GM12878 (cell line): Measurements from ENCODE around the gene F10. TPM values are rescaled to one million over a fixed set of nuclear protein-coding genes. Genes with fewer than 3 reads are reported as not detected.

Experiments
- ATAC-seq: fragments of 200-7000 bp; cut with Tn5 transposase; 3 replicates; pipeline ENCODE4 v1.9.1; 2020; ENCODE audit warnings: mild to moderate bottlenecking, moderate library complexity
- BruUV-seq: library from RNA; stranded (reverse); fragments of 400-500 nt; replicated peaks from 2 replicates; lab custom pipeline; 2021; lab: Mats Ljungman, UMichigan
- CTCF ChIA-PET: fragments of 300-600 bp; sonication (Branson Sonifier 250); formaldehyde crosslinking; extraction: SDS; loops from one replicate; lab custom pipeline; 2021; ENCODE audit warnings: inconsistent platforms; lab: Yijun Ruan, JAX
- POLR2A ChIA-PET: fragments of 350-600 bp; formaldehyde crosslinking; extraction: SDS; loops from one replicate; lab custom pipeline; 2021; ENCODE audit warnings: inconsistent platforms; lab: Charles Lee
- RAD21 ChIA-PET: fragments of 300-600 bp; sonication (Branson Sonifier 250); formaldehyde crosslinking; loops from one replicate; lab custom pipeline; 2023; ENCODE audit warnings: antibody characterized with exemption; ENCODE audit not compliant: unreplicated experiment; lab: Charles Lee
- SMC1A ChIA-PET: fragments of 300-600 bp; sonication (Branson Sonifier 250); formaldehyde crosslinking; loops from one replicate; lab custom pipeline; 2023; ENCODE audit not compliant: unreplicated experiment, uncharacterized antibody; lab: Charles Lee
- DNase-seq: peaks from one replicate; pipeline ENCODE4 v3.0.0-alpha.2; 2011; ENCODE audit warnings: low read depth, low spot score
- FAIRE-seq: peaks from 3 replicates; lab custom pipeline; 2011; peaks lifted over from hg19 to GRCh38; lab: Jason Lieb, UNC
- H2AFZ ChIP-seq: 2 replicates; pipeline ENCODE4 v1.6.0; 2011; ENCODE audit warnings: low read depth, low read length, control low read depth; ENCODE audit not compliant: control insufficient read depth
- H3K27ac ChIP-seq: 2 replicates; pipeline ENCODE4 v1.5.1; 2011; ENCODE audit warnings: control low read depth; ENCODE audit not compliant: control insufficient read depth, insufficient read depth
- H3K27me3 ChIP-seq, 2 experiments: replicated peaks in 1 of 2; 2 replicates each; pipeline versions ENCODE4 v1.6.0 to v1.6.1; 2011; ENCODE audit warnings: low read length in 1 of 2; ENCODE audit not compliant: control insufficient read depth in 2 of 2, insufficient read depth in 2 of 2
- H3K36me3 ChIP-seq, 2 experiments: 2 replicates each; pipeline ENCODE4 v1.5.1; 2011; ENCODE audit warnings: low read length in 1 of 2; ENCODE audit not compliant: control insufficient read depth in 2 of 2, insufficient read depth in 2 of 2
- H3K4me1 ChIP-seq: 2 replicates; pipeline ENCODE4 v1.6.1; 2011; ENCODE audit warnings: mild to moderate bottlenecking, low read length, moderate library complexity, mixed read lengths; ENCODE audit not compliant: control insufficient read depth, insufficient read depth
- H3K4me2 ChIP-seq: 2 replicates; pipeline ENCODE4 v1.6.0; 2011; ENCODE audit warnings: control low read depth; ENCODE audit not compliant: control insufficient read depth, insufficient read depth
- H3K4me3 ChIP-seq: fragments of 200-600 bp; sonication (generic); 2 replicates; pipeline ENCODE4 v1.5.1; 2016
- H3K79me2 ChIP-seq: 2 replicates; pipeline ENCODE4 v1.6.0; 2011; ENCODE audit warnings: low read length; ENCODE audit not compliant: control insufficient read depth, insufficient read depth
- H3K9ac ChIP-seq: 2 replicates; pipeline ENCODE4 v1.8.0; 2011; ENCODE audit warnings: low read length, control low read depth, mixed read lengths; ENCODE audit not compliant: control insufficient read depth, insufficient read depth
- H3K9me3 ChIP-seq: replicated peaks from 3 replicates; pipeline ENCODE4 v1.5.1; 2011; ENCODE audit warnings: mild to moderate bottlenecking, low read length; ENCODE audit not compliant: control insufficient read depth, insufficient read depth
- H4K20me1 ChIP-seq: 2 replicates; pipeline ENCODE4 v1.6.0; 2011; ENCODE audit not compliant: control insufficient read depth, insufficient read depth
- ASH2L ChIP-seq: fragments of 300-600, 200-600 bp; sonication (generic); IDR thresholded peaks from 2 replicates; pipeline ENCODE4 v1.6.1; 2017; ENCODE audit warnings: low read depth, mild to moderate bottlenecking, borderline replicate concordance
- BMI1 ChIP-seq: fragments of 450-650 bp; IDR thresholded peaks from 2 replicates; pipeline ENCODE4 v1.6.1; 2016; ENCODE audit warnings: mild to moderate bottlenecking, moderate library complexity, borderline replicate concordance
- ETV6 ChIP-seq, 2 experiments: fragments of 450-650 bp in 1 of 2; IDR thresholded peaks in 1 of 2; conservative IDR thresholded peaks in 1 of 2; 2 replicates each; pipeline ENCODE4 v1.6.1; 2014; ENCODE audit warnings: antibody characterized with exemption in 1 of 2, borderline replicate concordance in 1 of 2, low read depth in 1 of 2, mild to moderate bottlenecking in 1 of 2, moderate library complexity in 1 of 2
- KDM1A ChIP-seq: fragments of 200-600 bp; sonication (generic); IDR thresholded peaks from 2 replicates; pipeline ENCODE4 v1.6.1; 2016; ENCODE audit warnings: borderline replicate concordance
- MYB ChIP-seq: fragments of 150-350 bp; IDR thresholded peaks from 2 replicates; pipeline ENCODE4 v1.6.1; 2014; ENCODE audit warnings: mild to moderate bottlenecking, low read depth, low read length, borderline replicate concordance
- NR2F1 ChIP-seq: fragments of 450-650 bp; conservative IDR thresholded peaks from 2 replicates; pipeline ENCODE4 v1.6.1; 2017; ENCODE audit warnings: mild to moderate bottlenecking
- PAX8 ChIP-seq: fragments of 450-650 bp; IDR thresholded peaks from 2 replicates; pipeline ENCODE4 v1.6.1; 2017; ENCODE audit warnings: mild to moderate bottlenecking, moderate library complexity
- YBX1 ChIP-seq: fragments of 450-650 bp; IDR thresholded peaks from 2 replicates; pipeline ENCODE4 v1.6.1; 2016; ENCODE audit warnings: antibody characterized with exemption
- WGBS: methylation state at CpG from one replicate; pipeline ENCODE4 v1.1.6; 2016; ENCODE audit warnings: low lambda C conversion rate; ENCODE audit not compliant: insufficient replicate concordance, insufficient coverage; ENCODE audit errors: missing lambda C conversion rate; 5-methylcytosine and 5-hydroxymethylcytosine counted together
- in situ Hi-C: fragments of 300-500 bp; cut with MboI; formaldehyde crosslinking; loops from 9 replicates; pipeline ENCODE4 v1.14.3; 2018; ENCODE audit warnings: mixed read lengths
- intact Hi-C: fragments of 100-400 bp; cut with micrococcal nuclease; formaldehyde crosslinking; loops from one replicate; pipeline ENCODE4 v1.14.2; 2022; ENCODE audit not compliant: unreplicated experiment
- polyA plus RNA-seq, 11 experiments: library from polyadenylated mRNA; depleted of rRNA in 4 of 11; unstranded in 6 of 11; stranded (reverse) in 5 of 11; fragments of >200 nt; fragmentation: Nextera tagmentation in 4 of 11; fragmentation: Illumina TruSeq in 1 of 11; extraction: Ambion mirVana in 4 of 11; extraction: Trizol in 1 of 11; gene quantifications; 1 replicate in 1 of 11; 2 replicates in 10 of 11; pipeline versions ENCODE4 v1.2.1 to v1.2.3, GENCODE V29; 2011 to 2016; ENCODE audit warnings: inconsistent platforms in 2 of 11, missing spikeins in 2 of 11, low read depth in 1 of 11
- total RNA-seq, 4 experiments: library from RNA; depleted of rRNA in 3 of 4; stranded (reverse); fragments of >200 nt in 3 of 4; fragmentation: Illumina TruSeq in 1 of 4; extraction: Trizol in 1 of 4; gene quantifications; 2 replicates each; pipeline versions ENCODE4 v1.2.1 to v1.2.3, GENCODE V29; 2013 to 2021
- TF ChIP-seq, protein P1 (sequence below): fragments of 150-350 bp; IDR thresholded peaks from 2 replicates; pipeline ENCODE4 v1.6.1; 2014; ENCODE audit warnings: mild to moderate bottlenecking, low read depth, low read length
- TF ChIP-seq, protein P2 (sequence below): fragments of 450-650 bp; IDR thresholded peaks from 2 replicates; pipeline ENCODE4 v1.6.1; 2017; ENCODE audit warnings: mild to moderate bottlenecking, low read depth, inconsistent platforms; ENCODE audit not compliant: poor library complexity, severe bottlenecking
- TF ChIP-seq, protein P3 (sequence below): IDR thresholded peaks from 2 replicates; pipeline ENCODE4 v1.6.1; 2012; ENCODE audit warnings: low read depth, low read length, improper control_type of control experiment
- TF ChIP-seq, protein P4 (sequence below): fragments of 450-650 bp; conservative IDR thresholded peaks from 2 replicates; pipeline ENCODE4 v1.6.1; 2017; ENCODE audit warnings: mild to moderate bottlenecking, moderate library complexity

F10 gene
- total and polyA plus RNA-seq, 10 of the 15 experiments (the other 5 are each of a cell fraction or from before 2014, with no cell fraction given) = not detected

DNA sequence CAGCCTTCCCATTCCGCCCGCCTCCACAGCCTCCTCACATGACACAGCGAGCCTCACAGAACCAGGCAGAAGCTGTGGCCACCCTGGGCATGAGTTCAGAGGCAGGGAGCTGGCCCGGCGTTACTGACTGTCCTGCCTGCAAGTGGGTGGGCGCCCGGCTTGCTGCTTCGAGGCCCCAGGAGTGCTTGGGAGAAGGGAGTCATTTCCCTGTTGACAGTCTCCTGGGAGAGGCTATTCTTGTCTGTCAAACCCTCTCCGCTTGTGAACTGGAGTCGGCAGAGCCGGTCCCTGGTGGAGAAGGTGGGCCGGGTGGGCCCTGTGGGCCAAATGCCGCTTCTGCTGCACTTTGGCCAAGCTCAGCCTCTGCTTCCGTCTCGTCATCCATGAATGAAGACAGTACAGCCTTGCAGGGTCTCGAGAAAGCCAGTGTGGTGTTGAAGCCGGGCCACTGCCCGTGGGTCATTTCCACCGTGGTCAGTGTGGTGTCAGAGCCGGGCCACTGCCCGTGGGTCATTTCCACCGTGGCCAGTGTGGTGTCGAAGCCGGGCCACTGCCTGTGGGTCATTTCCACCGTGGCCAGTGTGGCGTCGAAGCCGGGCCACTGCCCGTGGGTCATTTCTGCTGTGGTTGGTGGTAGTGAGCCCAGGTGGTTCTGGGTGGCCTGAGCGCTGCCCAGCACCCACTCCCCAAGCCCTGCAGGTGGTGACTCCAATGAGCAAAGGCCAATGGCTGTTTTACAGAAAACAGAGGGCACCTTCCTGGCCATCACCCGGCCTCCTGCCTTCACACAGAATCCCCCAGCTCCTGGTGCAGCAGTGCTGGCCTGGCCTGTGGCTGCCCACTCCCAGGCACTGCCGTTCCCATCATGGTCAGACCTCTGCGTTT is 30.5 kb upstream of the F10 start:
- ChIA-PET SMC1A (no interaction called here), CTCF (no interaction called here), POLR2A (no interaction called here), RAD21 (no interaction called here)
- WGBS = 47% methylated on average over 33 of the region's 33 CpGs
- Histone ChIP-seq H3K4me2 (no peak overlapping the region), H3K36me3 (no peaks in the 10 kb centered on the region), H3K27ac (no peak overlapping the region), H3K4me1 (no peaks in the 10 kb centered on the region), H3K9me3 (no peaks in the 10 kb centered on the region), H3K4me3 (no peak overlapping the region), H3K27me3 (no peaks in the 10 kb centered on the region), H2AFZ (no peak overlapping the region), H3K9ac (no peak overlapping the region), H3K79me2 (no peaks in the 10 kb centered on the region), H4K20me1 (no peaks in the 10 kb centered on the region)
- FAIRE-seq (no peak), DNase-seq (no peak), ATAC-seq (no peak)
- in situ Hi-C loops (no loop called here), intact Hi-C loops (no loop called here)
- TF ChIP-seq NR2F1 (no peak), MYB (no peak), YBX1 (no peak), ETV6 (conservative IDR thresholded peaks at IDR 0.05 in 1 of 2, IDR thresholded peaks at IDR 0.05 in 1 of 2; ENCODE audit: borderline replicate concordance in 1 of 2, low read depth in 1 of 2) (no peak), BMI1 (no peak), PAX8 (no peak), KDM1A (no peak), ASH2L (no peak)
- TF ChIP-seq, protein P1, sequence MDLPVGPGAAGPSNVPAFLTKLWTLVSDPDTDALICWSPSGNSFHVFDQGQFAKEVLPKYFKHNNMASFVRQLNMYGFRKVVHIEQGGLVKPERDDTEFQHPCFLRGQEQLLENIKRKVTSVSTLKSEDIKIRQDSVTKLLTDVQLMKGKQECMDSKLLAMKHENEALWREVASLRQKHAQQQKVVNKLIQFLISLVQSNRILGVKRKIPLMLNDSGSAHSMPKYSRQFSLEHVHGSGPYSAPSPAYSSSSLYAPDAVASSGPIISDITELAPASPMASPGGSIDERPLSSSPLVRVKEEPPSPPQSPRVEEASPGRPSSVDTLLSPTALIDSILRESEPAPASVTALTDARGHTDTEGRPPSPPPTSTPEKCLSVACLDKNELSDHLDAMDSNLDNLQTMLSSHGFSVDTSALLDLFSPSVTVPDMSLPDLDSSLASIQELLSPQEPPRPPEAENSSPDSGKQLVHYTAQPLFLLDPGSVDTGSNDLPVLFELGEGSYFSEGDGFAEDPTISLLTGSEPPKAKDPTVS = no peak
- TF ChIP-seq, protein P2, sequence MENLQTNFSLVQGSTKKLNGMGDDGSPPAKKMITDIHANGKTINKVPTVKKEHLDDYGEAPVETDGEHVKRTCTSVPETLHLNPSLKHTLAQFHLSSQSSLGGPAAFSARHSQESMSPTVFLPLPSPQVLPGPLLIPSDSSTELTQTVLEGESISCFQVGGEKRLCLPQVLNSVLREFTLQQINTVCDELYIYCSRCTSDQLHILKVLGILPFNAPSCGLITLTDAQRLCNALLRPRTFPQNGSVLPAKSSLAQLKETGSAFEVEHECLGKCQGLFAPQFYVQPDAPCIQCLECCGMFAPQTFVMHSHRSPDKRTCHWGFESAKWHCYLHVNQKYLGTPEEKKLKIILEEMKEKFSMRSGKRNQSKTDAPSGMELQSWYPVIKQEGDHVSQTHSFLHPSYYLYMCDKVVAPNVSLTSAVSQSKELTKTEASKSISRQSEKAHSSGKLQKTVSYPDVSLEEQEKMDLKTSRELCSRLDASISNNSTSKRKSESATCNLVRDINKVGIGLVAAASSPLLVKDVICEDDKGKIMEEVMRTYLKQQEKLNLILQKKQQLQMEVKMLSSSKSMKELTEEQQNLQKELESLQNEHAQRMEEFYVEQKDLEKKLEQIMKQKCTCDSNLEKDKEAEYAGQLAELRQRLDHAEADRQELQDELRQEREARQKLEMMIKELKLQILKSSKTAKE = no peak
- TF ChIP-seq, protein P3, sequence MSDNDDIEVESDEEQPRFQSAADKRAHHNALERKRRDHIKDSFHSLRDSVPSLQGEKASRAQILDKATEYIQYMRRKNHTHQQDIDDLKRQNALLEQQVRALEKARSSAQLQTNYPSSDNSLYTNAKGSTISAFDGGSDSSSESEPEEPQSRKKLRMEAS = no peak
- TF ChIP-seq, protein P4, sequence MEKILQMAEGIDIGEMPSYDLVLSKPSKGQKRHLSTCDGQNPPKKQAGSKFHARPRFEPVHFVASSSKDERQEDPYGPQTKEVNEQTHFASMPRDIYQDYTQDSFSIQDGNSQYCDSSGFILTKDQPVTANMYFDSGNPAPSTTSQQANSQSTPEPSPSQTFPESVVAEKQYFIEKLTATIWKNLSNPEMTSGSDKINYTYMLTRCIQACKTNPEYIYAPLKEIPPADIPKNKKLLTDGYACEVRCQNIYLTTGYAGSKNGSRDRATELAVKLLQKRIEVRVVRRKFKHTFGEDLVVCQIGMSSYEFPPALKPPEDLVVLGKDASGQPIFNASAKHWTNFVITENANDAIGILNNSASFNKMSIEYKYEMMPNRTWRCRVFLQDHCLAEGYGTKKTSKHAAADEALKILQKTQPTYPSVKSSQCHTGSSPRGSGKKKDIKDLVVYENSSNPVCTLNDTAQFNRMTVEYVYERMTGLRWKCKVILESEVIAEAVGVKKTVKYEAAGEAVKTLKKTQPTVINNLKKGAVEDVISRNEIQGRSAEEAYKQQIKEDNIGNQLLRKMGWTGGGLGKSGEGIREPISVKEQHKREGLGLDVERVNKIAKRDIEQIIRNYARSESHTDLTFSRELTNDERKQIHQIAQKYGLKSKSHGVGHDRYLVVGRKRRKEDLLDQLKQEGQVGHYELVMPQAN = no peak
- BruUV-seq = no TSS peak
